SHP77 (cell line): Measurements from ENCODE around the gene PRR11.
"Not testable (repeated sequence)": the region's sequence is repeated elsewhere in the genome, so short reads cannot be mapped to it uniquely, and the experiment has no call there.

Experiments
- DNase-seq, 2 experiments: peaks; one replicate each; lab custom pipeline; 2025; lab: John Stamatoyannopoulos, UW

PRR11 gene

GRCh38 chr17:59155439-59156177 lies at the start of gene PRR11:
TSS of gene PRR11 (plus strand) at chr17:59155746. CDS start at chr17:59169753, 14,007 bp downstream.
- DNase-seq = peak; percentile 99 to 100

DNA sequence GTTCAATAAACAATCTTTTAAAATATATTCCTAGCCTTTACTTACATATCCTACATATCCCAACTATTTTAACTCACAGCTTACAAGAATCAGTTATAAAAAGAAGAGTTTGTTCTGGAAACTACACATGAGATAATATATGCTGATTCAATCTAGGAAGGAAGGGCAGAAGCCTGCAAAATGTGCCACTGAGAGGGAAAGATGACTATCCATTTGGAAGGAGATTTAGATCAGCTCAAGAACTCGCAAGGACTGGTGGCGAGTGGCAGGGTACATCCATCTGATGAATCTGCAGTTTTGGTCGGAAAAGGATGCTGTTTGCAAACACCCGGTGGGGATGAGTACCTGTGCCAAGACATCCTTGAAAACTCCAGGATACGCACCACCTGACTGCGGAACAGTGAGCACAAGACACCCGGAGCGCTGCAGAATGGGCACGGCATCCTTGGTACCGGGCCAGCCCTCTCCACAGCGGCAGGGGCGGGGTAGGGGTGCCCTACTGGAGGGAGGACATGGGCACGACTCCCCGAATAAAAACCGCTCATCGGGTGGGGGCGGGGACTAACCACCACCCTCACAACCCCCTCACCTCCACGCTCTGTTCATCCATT lies 49.6 kb upstream of the PRR11 start:
- peak; percentile 26 to 30 for DNase-seq

DNA sequence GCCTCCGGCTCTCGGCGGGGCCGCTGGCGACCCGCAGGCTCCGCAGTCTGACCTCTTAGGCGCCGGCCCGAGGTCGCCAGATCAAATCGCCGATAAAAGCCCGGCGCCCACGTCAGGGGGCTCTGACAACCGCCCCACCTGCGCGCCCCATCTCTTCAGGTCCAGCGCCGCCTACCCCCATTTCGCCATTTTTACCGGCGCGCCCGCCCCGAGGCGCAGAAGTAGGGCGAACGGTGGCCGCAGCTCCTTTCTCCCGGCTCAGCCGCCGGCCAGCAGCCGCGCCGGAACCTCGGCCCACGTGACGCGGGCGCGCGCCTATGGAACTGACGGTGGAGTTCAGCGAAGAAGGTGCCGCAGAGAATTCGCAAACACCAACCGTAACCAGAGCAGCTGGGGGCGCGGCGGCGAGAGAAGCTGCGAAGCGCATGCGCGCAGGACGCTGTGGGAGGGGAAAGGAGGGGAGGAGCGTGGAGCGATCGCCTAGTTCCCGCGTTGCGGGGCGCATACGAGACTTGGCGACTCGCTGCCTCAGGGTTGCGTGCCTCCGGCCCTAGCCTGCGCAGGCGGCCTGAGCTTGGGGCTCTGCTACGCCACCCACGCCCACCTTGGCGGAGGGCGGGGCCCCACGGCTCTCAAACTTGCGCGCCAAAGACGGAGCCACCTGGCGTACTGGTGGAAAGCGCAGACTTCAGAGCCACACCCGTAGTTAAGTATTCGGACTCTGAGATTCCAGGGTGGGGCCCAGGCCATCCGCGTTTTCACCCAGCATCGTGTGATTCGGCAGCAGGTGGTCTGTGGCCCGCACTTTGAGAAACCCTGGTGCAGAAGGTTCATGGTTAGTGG lies 48.9 kb upstream of the PRR11 start, which contains the start of gene TRIM37:
TSS of gene TRIM37 (minus strand) at position 418 of the 843 bp plus-strand sequence. CDS start 419 bp downstream, outside the sequence.
- DNase-seq = peak; percentile 97 to 98

DNA sequence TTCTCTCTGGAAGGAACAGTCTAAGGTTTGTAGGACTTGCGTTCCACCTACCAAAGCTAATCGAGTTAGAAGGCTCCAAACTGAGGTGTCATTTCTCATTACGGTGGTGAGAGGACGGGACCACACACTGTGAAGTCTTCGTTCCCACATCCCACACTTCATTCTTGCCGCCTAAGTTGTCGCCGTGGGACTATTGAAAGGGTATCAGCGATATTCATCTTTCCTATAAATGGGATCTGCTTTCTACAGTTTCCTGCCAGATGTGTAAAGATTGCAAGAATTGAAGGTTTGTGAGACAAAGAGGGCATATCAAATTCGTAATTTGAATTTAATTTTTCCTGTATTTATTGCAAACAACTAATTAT lies 48.3 kb upstream of the PRR11 start:
- no peak for DNase-seq

GRCh38 chr17:59108400-59109102 lies 47.0 kb upstream of the PRR11 start:
- DNase-seq = no peak

DNA sequence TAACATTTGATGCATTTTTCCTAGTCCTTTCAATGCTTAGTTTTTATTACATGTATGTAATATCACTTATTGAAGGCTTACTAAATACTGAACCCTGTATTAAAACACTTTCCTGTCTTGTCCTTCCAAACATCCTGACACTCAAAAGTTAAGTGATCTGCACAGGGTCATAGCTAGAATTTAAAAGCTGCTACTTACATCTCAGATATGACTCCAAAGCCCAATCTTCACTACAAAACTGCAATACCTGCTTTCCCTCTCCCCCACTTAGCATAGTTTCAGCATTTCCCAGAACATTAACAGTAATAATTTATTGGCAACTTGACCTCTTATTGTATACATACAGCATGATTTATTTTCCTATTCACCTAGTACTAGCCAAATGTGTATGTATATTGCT lies 44.6 kb upstream of the PRR11 start:
- no peak for DNase-seq

DNA sequence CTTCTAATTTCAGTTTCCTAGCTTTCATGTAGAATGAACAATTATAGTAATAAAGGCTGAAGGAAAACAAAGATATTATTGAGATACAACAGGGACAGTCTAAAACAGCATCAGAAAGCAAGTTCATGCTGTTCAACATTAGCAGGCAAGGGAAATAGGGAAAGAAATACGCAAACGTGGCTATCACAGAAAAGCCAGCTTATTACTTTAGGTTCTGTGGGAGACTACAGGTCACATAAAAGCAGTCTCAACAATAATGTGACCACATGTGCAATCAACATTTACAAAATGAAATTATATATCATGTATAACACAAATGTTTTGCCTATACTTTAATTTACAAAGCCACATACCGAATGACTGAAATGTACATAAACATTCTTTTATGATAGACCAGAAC lies 44.0 kb upstream of the PRR11 start:
- DNase-seq = no peak

GRCh38 chr17:59115474-59115873 lies 40.1 kb upstream of the PRR11 start:
- no peak for DNase-seq

- no peak for DNase-seq
Measured at GRCh38 chr17:59121901-59122480, 33.6 kb upstream of the PRR11 start.

DNA sequence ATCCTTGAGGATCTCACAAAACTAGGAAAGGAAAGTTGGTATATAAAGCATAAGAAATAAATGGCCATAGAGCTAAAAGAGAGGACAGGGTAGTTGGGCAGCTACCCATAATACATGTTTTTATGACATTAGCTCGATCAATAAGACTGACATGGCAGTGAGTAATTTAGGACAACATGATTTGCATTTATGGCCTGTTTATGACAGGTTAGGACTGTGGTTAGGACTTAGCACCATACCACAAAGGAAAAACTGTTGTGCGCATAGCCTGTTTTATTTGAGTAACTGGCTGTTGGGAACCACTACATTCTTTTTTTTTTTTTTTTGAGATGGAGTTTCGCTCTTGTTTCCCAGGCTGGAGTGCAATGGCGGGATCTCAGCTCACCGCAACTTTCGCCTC lies 30.9 kb upstream of the PRR11 start:
- DNase-seq = no peak

DNA sequence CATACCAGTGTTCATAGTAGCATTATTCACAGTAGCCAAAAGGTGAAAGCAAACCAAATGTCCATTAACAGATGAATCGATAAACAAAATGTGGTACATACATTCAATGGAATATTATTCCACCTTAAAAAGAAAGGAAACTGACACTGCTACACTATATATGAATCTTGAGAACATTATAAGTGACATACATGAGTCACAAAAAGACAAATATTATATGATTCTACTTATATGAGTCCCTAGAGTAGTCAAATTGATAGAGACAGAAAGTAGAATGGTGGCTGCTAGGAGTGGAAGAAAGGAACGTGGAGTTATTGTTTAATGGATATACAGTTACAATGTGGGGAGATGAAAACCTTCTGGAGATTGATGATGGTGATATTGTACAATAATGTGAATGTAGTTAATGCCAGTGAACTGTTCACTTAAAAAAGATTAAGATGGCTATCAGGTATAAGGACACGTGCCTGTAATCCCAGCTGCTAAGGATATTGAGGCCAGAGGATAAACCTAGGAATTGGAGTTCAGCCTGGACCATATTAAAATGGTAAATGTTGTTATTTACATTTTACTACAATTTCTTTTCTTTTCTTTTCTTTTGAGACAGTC lies 28.6 kb upstream of the PRR11 start:
- no peak for DNase-seq

DNA sequence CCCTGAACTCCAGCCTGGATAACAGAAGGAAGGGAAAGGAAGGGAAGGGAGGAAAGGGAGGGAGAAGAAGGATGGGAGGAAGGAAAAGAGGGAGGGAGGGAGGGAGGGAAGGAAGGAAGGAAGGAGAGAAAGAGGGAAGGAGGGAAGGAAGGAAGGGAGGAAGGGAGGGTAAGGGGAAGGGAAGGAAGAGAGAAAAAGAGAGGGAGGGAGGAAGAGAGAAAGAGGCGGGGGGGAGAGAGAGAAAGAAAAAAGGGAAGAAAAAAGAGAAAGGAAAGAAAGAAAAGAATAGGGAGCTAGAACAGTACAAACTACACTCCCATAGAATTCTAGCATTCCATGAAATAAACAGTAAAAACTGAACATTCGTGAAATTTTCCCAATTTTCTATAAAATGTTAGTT lies 25.7 kb upstream of the PRR11 start:
- DNase-seq = no peak

- no peak for DNase-seq
Measured at GRCh38 chr17:59131131-59131530, 24.4 kb upstream of the PRR11 start.

DNA sequence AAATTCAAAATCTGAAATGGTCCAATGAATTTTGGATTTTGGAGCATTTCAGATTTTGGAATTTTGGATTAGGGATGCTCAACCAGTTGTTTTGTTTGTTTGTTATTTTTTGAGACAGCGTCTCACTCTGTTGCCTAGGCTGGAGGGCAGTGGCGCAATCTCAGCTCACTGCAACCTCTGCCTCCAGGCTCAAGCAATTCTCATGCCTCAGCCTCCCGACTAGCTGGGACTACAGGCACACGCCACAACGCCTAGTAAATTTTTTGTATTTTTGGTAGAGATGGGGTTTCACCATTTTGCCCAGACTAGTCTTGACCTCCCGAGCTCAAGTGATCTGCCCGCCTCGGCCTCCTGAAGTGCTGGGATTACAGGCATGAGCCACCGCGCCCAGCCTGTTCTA lies 17.2 kb upstream of the PRR11 start:
- DNase-seq = not testable (repeated sequence)

DNA sequence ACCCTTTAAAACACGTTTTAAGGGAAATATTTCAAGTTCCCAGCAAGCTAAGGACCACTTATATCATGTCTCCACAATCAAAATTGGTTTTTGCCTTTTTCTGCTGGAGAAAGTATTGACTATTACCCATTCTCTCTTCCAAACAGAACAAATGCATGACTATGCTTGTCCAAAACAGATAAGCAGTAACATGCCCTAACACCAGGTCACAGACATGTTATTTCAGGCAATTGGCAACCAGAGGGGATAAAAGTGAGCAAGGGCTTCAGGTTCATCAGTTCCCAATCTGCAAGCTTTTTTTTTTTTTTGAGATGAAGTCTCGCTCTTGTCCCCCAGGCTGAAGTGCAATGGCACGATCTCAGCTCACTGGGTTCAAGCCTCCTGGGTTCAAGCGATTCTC lies 15.6 kb upstream of the PRR11 start:
- DNase-seq = no peak

DNA sequence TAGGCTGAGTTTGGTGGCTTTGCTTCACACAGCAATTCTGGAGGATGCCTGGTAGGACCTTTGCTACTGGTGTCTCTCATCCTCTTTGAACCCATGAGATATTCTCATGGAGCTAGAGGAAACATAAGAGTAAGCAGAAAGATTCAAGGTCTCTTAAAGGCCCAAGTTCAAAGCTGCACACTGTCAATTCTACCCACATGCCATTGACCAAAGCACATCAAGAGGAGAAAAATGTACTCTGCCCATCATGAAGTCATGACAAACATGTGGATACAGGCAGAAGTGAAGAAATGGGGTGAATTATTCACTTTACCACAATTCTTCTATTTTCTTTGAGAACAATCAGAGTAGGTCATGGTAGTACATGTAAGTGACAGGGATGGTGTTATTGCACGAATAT lies 13.7 kb upstream of the PRR11 start:
- DNase-seq = no peak

DNA sequence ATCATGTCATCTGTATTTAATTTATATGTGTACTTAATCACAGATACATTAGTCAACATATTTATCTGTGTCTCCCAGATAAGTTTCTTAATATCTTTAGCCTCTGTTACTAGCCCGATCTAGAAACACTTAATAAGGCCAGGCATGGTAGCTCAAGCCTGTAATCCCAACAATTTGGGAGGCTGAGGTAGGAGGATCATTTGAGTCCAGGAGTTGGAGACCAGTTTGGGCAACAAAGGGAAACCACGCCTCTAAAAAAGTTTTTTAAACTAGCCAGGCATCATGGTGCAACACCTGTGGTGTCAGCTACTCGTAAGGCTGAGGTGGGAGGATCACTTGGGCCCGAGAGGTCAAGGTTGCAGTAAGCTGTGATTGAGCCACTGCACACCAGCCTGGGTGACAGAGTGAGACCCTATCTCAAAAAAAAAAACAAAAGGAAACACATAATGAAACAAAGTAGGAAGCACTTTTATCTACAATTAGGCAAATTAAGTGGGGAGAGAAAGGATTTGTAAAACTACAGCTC lies 9.9 kb upstream of the PRR11 start:
- no peak for DNase-seq

- no peak for DNase-seq
Measured at GRCh38 chr17:59149051-59149450, 6.5 kb upstream of the PRR11 start.

- no peak for DNase-seq
Measured at GRCh38 chr17:59149841-59150511, 5.6 kb upstream of the PRR11 start.

DNA sequence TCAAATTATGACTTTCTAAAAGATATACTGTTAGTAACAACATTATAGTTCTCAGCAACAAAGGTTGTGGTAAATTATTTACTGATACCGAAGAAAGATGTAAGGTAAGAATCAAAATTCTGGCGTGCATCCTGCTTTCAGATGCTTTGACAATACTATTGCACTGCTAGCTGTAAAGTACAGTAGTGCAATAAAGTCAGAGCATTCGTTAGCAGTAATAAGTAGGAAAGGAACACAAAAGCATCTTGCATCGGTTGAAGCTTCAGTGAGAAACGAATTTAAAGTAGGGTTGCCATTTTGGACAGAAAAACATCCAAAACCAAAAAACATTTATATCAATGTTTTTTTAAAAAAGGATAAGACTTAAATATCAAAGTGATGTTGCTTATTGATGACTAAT lies 4.5 kb upstream of the PRR11 start:
- no peak for DNase-seq

GRCh38 chr17:59151591-59151990 lies 4.0 kb upstream of the PRR11 start:
- no peak for DNase-seq
